LHCN-M2 (cell line): ENCODE measurements around the gene DNAH17. TPM values are rescaled to one million over a fixed set of nuclear protein-coding genes. Genes with fewer than 3 reads are reported as not detected.

ENCODE experiments used
- DNase-seq: peaks from one replicate; pipeline ENCODE4 v3.0.0-alpha.2; 2012; ENCODE audit warnings: low read depth
- total RNA-seq: library from RNA; depleted of rRNA; stranded (reverse); fragments of >200 nt; gene quantifications from 2 replicates; pipeline ENCODE4 v1.2.3, GENCODE V29; 2014

DNAH17 gene
- total RNA-seq, 1 experiment from 2014 or later = not detected

GRCh38 chr17:78575899-78576298 lies 1.3 kb downstream of the DNAH17 start:
- DNase-seq = no peak

- no peak for DNase-seq
Observed at GRCh38 chr17:78575340-78575739, 1.9 kb downstream of the DNAH17 start.

- DNase-seq = no peak
Observed at GRCh38 chr17:78573955-78574354, 3.2 kb downstream of the DNAH17 start.

- no peak for DNase-seq
Observed at GRCh38 chr17:78572239-78573205, 4.7 kb downstream of the DNAH17 start.

GRCh38 chr17:78571329-78571728 lies 5.9 kb downstream of the DNAH17 start:
- no peak for DNase-seq

- DNase-seq = no peak
Observed at GRCh38 chr17:78568494-78569115, 8.6 kb downstream of the DNAH17 start.

- DNase-seq = no peak
Observed at GRCh38 chr17:78567991-78568390, 9.2 kb downstream of the DNAH17 start.

- no peak for DNase-seq
Observed at GRCh38 chr17:78566947-78567346, 10.2 kb downstream of the DNAH17 start.

- no peak for DNase-seq
Observed at GRCh38 chr17:78563189-78564145, 13.7 kb downstream of the DNAH17 start.

GRCh38 chr17:78562734-78563133 lies 14.5 kb downstream of the DNAH17 start:
- no peak for DNase-seq

GRCh38 chr17:78561166-78561565 lies 16.0 kb downstream of the DNAH17 start:
- no peak for DNase-seq

- no peak for DNase-seq
Observed at GRCh38 chr17:78560731-78561130, 16.5 kb downstream of the DNAH17 start.

GRCh38 chr17:78559749-78560368 lies 17.3 kb downstream of the DNAH17 start:
- DNase-seq = no peak

- DNase-seq = no peak
Observed at GRCh38 chr17:78558989-78559388, 18.2 kb downstream of the DNAH17 start.

- no peak for DNase-seq
Observed at GRCh38 chr17:78558181-78558850, 18.9 kb downstream of the DNAH17 start.

GRCh38 chr17:78557598-78558039 lies 19.6 kb downstream of the DNAH17 start:
- peak; percentile 81 for DNase-seq

GRCh38 chr17:78556812-78557211 lies 20.4 kb downstream of the DNAH17 start:
- no peak for DNase-seq

GRCh38 chr17:78555746-78556401 lies 21.3 kb downstream of the DNAH17 start:
- DNase-seq = no peak

GRCh38 chr17:78550464-78550863 lies 26.7 kb downstream of the DNAH17 start:
- no peak for DNase-seq

- no peak for DNase-seq
Observed at GRCh38 chr17:78548725-78549124, 28.5 kb downstream of the DNAH17 start.
